ENCODE results near the gene BRMS1.

Gene BRMS1

GRCh38 chr11:66302656-66303055, 42.2 kb downstream of the BRMS1 start:
- DNase-seq (ENCODE audit: low spot score): no peak

GRCh38 chr11:66299186-66299585, 45.7 kb downstream of the BRMS1 start:
- no peak for DNase-seq (ENCODE audit: low spot score)

- DNase-seq (ENCODE audit: low spot score): no peak
These were observed 47.3 kb downstream of the BRMS1 start for GRCh38 chr11:66297610-66298009.

- no peak for DNase-seq (ENCODE audit: low spot score)
These were observed 50.0 kb downstream of the BRMS1 start for GRCh38 chr11:66294626-66295620.

- no peak for DNase-seq (ENCODE audit: low spot score)
These were observed 50.9 kb downstream of the BRMS1 start for GRCh38 chr11:66293777-66294625.

- DNase-seq (ENCODE audit: low spot score): no peak
These were observed 51.6 kb downstream of the BRMS1 start for GRCh38 chr11:66293352-66293751.

GRCh38 chr11:66292543-66293332, 52.2 kb downstream of the BRMS1 start:
- no peak for DNase-seq (ENCODE audit: low spot score)

- peak; percentile 19 for DNase-seq (ENCODE audit: low spot score)
These were observed 53.0 kb downstream of the BRMS1 start, which contains the start of gene TMEM151A for GRCh38 chr11:66291706-66292542. Gene TMEM151A, plus strand, starts transcription at chr11:66291894. Its CDS starts 120 bp downstream, at chr11:66292014.

- DNase-seq (ENCODE audit: low spot score): no peak
These were observed 53.6 kb downstream of the BRMS1 start for GRCh38 chr11:66291303-66291705.

- DNase-seq (ENCODE audit: low spot score): no peak
These were observed 54.6 kb downstream of the BRMS1 start for GRCh38 chr11:66290330-66290621.

GRCh38 chr11:66289548-66290329, 55.2 kb downstream of the BRMS1 start:
- DNase-seq (ENCODE audit: low spot score): no peak

- peak; percentile 100 for DNase-seq (ENCODE audit: low spot score)
These were observed 56.0 kb downstream of the BRMS1 start, which contains the start of gene YIF1A for GRCh38 chr11:66288671-66289547. Gene YIF1A, minus strand, starts transcription at chr11:66289143. Its CDS starts 158 bp downstream, at chr11:66288985.

GRCh38 chr11:66287889-66288670, 56.8 kb downstream of the BRMS1 start:
- DNase-seq (ENCODE audit: low spot score): no peak
